ENCODE results near the gene TEC.

DNA sequence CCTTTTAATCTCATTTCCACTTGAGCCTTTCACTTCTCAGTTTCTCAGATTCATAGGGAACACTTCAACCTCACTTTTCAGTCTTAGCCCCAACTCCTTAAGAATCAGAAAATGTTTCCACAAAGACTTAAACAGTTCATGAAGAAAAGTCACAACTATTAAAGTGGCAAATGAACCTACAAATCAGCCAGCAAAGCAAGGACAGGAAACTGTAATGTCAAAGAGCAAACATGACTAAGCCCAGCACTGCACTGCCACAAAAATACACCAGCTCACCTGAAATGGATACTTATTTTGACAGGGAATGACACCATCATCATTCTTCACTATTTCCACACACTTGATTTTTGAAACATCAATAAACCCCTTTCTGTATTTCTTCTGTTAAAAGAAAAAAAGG lies 93.8 kb downstream of the TEC start:
- TF ChIP-seq, protein P1, sequence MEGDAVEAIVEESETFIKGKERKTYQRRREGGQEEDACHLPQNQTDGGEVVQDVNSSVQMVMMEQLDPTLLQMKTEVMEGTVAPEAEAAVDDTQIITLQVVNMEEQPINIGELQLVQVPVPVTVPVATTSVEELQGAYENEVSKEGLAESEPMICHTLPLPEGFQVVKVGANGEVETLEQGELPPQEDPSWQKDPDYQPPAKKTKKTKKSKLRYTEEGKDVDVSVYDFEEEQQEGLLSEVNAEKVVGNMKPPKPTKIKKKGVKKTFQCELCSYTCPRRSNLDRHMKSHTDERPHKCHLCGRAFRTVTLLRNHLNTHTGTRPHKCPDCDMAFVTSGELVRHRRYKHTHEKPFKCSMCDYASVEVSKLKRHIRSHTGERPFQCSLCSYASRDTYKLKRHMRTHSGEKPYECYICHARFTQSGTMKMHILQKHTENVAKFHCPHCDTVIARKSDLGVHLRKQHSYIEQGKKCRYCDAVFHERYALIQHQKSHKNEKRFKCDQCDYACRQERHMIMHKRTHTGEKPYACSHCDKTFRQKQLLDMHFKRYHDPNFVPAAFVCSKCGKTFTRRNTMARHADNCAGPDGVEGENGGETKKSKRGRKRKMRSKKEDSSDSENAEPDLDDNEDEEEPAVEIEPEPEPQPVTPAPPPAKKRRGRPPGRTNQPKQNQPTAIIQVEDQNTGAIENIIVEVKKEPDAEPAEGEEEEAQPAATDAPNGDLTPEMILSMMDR (IDR thresholded peaks at IDR 0.05) = no peak
- no peak for TF ChIP-seq POLR2A (IDR thresholded peaks at IDR 0.05)
